ENCODE data around the gene NECTIN1.
A peak's percentile ranks its signal among the peaks of the same experiment; 100 is the strongest.

Gene NECTIN1

DNA sequence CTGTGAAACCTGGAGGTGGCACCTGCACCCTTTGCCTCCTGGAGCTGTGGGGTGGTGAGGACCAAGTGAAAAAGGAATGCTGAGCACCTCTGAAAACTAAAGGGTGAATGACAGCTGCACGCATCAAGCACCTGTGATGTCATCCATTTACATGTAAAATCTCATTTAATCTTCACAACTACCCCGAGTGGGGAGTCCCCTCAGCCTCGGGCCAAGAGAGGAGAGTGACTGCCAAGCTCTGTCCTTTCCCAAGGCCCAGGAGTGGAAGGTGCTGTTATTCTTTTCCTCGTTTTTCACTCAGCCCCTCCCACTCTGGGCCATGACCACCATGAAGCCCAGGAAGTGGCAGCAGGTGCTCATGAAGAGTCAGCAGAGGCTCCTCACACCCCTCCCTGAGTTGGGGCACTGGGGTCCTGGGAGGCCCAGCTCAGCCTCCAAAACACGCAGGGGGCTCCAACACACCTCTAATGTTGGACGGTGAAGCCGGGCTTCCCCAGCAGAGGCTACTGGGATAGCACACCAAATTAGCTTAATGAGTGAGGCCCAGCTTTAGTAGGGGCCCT, 35.7 kb downstream of the NECTIN1 start:
- DNase-seq (ENCODE audit: low read depth in 1 of 2, low spot score in 1 of 2), result no peak
- no peak overlapping the region for H3K4me3 ChIP-seq (replicated peaks; ENCODE audit: insufficient read depth, low read length)
- peak overlapping the region; percentile 70 for H3K27ac ChIP-seq (replicated peaks)
- TF ChIP-seq, protein P1, sequence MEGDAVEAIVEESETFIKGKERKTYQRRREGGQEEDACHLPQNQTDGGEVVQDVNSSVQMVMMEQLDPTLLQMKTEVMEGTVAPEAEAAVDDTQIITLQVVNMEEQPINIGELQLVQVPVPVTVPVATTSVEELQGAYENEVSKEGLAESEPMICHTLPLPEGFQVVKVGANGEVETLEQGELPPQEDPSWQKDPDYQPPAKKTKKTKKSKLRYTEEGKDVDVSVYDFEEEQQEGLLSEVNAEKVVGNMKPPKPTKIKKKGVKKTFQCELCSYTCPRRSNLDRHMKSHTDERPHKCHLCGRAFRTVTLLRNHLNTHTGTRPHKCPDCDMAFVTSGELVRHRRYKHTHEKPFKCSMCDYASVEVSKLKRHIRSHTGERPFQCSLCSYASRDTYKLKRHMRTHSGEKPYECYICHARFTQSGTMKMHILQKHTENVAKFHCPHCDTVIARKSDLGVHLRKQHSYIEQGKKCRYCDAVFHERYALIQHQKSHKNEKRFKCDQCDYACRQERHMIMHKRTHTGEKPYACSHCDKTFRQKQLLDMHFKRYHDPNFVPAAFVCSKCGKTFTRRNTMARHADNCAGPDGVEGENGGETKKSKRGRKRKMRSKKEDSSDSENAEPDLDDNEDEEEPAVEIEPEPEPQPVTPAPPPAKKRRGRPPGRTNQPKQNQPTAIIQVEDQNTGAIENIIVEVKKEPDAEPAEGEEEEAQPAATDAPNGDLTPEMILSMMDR (IDR thresholded peaks at IDR 0.05; ENCODE audit: insufficient read depth, low read length), result no peak
- TF ChIP-seq POLR2AphosphoS5 (IDR thresholded peaks at IDR 0.05; ENCODE audit: low read depth), result no peak
- TF ChIP-seq, protein P2, sequence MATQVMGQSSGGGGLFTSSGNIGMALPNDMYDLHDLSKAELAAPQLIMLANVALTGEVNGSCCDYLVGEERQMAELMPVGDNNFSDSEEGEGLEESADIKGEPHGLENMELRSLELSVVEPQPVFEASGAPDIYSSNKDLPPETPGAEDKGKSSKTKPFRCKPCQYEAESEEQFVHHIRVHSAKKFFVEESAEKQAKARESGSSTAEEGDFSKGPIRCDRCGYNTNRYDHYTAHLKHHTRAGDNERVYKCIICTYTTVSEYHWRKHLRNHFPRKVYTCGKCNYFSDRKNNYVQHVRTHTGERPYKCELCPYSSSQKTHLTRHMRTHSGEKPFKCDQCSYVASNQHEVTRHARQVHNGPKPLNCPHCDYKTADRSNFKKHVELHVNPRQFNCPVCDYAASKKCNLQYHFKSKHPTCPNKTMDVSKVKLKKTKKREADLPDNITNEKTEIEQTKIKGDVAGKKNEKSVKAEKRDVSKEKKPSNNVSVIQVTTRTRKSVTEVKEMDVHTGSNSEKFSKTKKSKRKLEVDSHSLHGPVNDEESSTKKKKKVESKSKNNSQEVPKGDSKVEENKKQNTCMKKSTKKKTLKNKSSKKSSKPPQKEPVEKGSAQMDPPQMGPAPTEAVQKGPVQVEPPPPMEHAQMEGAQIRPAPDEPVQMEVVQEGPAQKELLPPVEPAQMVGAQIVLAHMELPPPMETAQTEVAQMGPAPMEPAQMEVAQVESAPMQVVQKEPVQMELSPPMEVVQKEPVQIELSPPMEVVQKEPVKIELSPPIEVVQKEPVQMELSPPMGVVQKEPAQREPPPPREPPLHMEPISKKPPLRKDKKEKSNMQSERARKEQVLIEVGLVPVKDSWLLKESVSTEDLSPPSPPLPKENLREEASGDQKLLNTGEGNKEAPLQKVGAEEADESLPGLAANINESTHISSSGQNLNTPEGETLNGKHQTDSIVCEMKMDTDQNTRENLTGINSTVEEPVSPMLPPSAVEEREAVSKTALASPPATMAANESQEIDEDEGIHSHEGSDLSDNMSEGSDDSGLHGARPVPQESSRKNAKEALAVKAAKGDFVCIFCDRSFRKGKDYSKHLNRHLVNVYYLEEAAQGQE (IDR thresholded peaks at IDR 0.05; ENCODE audit: insufficient replicate concordance, low read depth), result no peak
- no peak for TF ChIP-seq GABPA (IDR thresholded peaks at IDR 0.05; ENCODE audit: low read depth)
- no peak for TF ChIP-seq SPI1 (IDR thresholded peaks at IDR 0.05; ENCODE audit: borderline replicate concordance, low read depth)
- H3K27me3 ChIP-seq (ENCODE audit: insufficient read depth, poor library complexity, severe bottlenecking), result no peaks in the 10 kb centered on the region

DNA sequence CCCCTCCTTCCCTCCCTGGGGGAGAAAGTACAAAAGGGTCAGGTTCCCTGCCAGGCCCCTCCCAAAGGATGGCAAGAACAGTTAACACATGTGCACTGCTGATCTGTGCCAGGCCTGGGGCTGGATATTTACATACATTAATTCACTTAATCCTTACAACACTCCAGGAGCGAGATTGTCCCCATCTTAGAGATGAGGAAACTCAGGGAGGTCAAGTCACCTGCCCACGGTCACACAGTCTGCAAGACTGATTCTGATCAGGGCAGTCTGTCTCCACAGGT, 36.5 kb downstream of the NECTIN1 start:
- no peak for DNase-seq (ENCODE audit: low read depth in 1 of 2, low spot score in 1 of 2)
- Histone ChIP-seq H3K4me3 (replicated peaks; ENCODE audit: insufficient read depth, low read length) (no peak overlapping the region), H3K27ac (replicated peaks) (no peak overlapping the region), H3K27me3 (ENCODE audit: insufficient read depth, poor library complexity, severe bottlenecking) (no peaks in the 10 kb centered on the region)
- TF ChIP-seq GABPA (IDR thresholded peaks at IDR 0.05; ENCODE audit: low read depth), result no peak
- TF ChIP-seq SPI1 (IDR thresholded peaks at IDR 0.05; ENCODE audit: borderline replicate concordance, low read depth), result no peak
- TF ChIP-seq, protein P2 (IDR thresholded peaks at IDR 0.05; ENCODE audit: insufficient replicate concordance, low read depth), result no peak
- TF ChIP-seq, protein P1 (IDR thresholded peaks at IDR 0.05; ENCODE audit: insufficient read depth, low read length), result no peak
- TF ChIP-seq POLR2AphosphoS5 (IDR thresholded peaks at IDR 0.05; ENCODE audit: low read depth), result no peak

DNA sequence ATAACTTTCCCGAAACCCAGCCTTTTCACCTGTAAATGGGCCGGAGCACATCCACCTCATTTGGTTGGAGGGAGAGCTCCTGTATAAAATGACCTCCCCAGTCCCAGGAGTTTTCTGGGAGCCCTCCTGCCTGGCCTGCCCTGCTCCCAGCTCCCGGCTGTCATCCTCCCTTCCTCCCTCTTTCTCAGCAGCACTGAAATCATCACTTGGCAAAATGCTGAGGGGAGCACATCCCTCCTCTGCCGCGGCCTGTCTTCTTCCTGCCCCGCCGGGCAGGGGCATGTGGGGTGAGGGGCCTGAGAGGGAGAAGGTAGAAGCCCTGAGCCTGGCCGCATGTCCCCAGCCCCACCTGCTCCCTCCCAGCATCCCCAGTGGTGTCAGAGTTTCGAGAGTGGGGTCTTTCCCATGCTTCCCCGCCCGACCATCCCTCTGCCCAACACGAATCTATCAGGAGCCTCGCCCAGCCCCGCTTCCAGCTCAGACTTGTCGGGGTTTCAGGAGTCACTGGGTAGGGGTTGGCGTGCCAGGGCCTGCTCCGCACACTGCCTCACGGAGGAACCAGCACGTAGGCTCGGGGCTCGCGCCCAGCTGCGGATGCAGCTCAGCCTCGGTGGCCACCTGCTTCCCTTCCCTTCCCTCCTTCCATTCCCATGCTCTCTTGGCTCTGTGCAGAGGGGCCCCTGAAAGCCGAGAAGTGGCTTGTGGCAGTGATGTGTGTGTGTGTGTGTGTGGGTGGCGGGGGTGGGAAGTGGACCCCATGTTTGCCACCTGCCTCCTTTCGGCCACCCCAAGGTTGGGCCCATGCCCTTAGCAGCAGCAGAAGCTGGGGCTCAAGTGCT, 37.1 kb downstream of the NECTIN1 start:
- Histone ChIP-seq H3K27me3 (ENCODE audit: insufficient read depth, poor library complexity, severe bottlenecking) (no peaks in the 10 kb centered on the region), H3K4me3 (replicated peaks; ENCODE audit: insufficient read depth, low read length) (no peak overlapping the region), H3K27ac (replicated peaks) (peak overlapping the region; percentile 10; the same call in 1 of the 2 replicates)
- TF ChIP-seq, protein P2 (IDR thresholded peaks at IDR 0.05; ENCODE audit: insufficient replicate concordance, low read depth), result no peak
- TF ChIP-seq, protein P1 (IDR thresholded peaks at IDR 0.05; ENCODE audit: insufficient read depth, low read length), result no peak
- TF ChIP-seq POLR2AphosphoS5 (IDR thresholded peaks at IDR 0.05; ENCODE audit: low read depth) (no peak; the same call in 1 of the 2 replicates), SPI1 (IDR thresholded peaks at IDR 0.05; ENCODE audit: borderline replicate concordance, low read depth) (no peak), GABPA (IDR thresholded peaks at IDR 0.05; ENCODE audit: low read depth) (no peak)
- no peak for DNase-seq (ENCODE audit: low read depth in 1 of 2, low spot score in 1 of 2)
